HUES48 (cell line): ENCODE data around the gene SPIRE1.
A peak's percentile ranks its signal among the peaks of the same experiment; 100 is the strongest.
"Not testable (repeated sequence)": the region's sequence is repeated elsewhere in the genome, so short reads cannot be mapped to it uniquely, and the experiment has no call there.

Source experiments
- H3K27ac ChIP-seq: one replicate; pipeline ENCODE4 v1.7.0; 2013; ENCODE audit warnings: low read depth, low read length, inconsistent platforms
- H3K27me3 ChIP-seq: 2 replicates; pipeline ENCODE4 v1.6.1; 2013; ENCODE audit warnings: mild to moderate bottlenecking, low read length; ENCODE audit not compliant: control insufficient read depth, insufficient read depth
- H3K36me3 ChIP-seq: 2 replicates; pipeline ENCODE4 v1.6.1; 2013; ENCODE audit warnings: low read length; ENCODE audit not compliant: control insufficient read depth, insufficient read depth
- H3K4me1 ChIP-seq: 2 replicates; pipeline ENCODE4 v1.6.1; 2013; ENCODE audit warnings: mild to moderate bottlenecking, low read length; ENCODE audit not compliant: control insufficient read depth, insufficient read depth
- H3K4me3 ChIP-seq: 2 replicates; pipeline ENCODE4 v1.5.1; 2013; ENCODE audit warnings: mild to moderate bottlenecking, low read depth, low read length
- H3K9ac ChIP-seq: 2 replicates; pipeline ENCODE4 v1.6.1; 2013; ENCODE audit warnings: mild to moderate bottlenecking, low read depth, low read length, moderate library complexity
- H3K9me3 ChIP-seq: 2 replicates; pipeline ENCODE4 v1.6.1; 2013; ENCODE audit warnings: low read length; ENCODE audit not compliant: control insufficient read depth, insufficient read depth

SPIRE1 gene

DNA sequence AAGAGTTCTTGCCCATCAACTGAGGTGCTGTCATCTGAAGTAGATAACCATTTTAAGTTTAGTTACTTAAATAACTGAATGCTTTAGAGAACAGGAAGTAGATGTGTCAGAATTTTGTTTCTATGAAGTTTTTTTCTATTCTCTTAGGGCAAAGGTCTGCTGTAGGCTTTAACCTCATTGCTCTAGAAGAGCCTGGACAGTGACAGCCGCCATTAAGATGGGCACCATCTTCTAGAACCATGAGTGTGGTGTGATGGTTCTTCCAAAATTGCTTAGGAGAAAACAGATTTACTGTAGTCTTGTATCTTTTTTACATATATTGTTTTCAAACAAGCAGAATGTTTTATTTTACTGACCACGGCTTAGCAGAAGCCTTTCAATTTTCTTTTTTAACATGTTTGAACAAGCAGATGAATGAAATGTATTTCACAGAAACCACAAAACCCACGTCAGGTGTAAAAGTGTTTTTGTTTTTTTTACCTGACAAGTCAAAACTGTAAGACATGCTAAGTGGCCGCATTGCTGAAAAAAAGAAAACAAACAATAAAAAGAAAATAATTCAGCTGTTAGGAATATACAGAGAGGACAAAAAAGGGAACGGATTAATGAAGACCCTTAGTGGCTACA lies 172.3 kb downstream of the SPIRE1 start:
- Histone ChIP-seq H3K9me3 (no peaks in the 10 kb centered on the region), H3K4me3 (no peak overlapping the region), H3K36me3 (no peaks in the 10 kb centered on the region), H3K4me1 (no peaks in the 10 kb centered on the region), H3K9ac (no peak overlapping the region), H3K27me3 (no peaks in the 10 kb centered on the region), H3K27ac (no peak overlapping the region)

DNA sequence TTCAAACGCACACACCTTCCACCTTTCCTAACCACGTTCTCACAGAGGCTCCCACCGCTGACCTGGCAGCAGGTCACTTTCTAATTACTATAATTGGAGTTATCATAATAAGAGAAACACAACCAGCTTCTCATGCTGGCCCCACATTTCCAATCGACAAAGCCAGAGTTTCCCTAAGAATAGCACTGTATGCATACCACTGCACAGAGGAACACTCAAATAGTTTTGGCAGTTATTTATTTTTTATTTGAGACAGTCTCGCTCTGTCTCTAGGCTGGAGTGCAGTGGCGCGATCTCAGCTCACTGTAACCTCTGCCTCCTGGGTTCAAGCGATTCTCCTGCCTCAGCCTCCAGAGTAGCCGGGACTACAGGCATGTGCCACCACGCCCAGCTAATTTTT lies 176.0 kb downstream of the SPIRE1 start:
- not testable (repeated sequence) for H3K9me3 ChIP-seq, H3K36me3 ChIP-seq, H3K4me3 ChIP-seq, H3K9ac ChIP-seq, H3K27ac ChIP-seq, H3K27me3 ChIP-seq
- H3K4me1 ChIP-seq: peaks cover 11% of the 10 kb centered on the region; the same call in 1 of the 2 replicates

DNA sequence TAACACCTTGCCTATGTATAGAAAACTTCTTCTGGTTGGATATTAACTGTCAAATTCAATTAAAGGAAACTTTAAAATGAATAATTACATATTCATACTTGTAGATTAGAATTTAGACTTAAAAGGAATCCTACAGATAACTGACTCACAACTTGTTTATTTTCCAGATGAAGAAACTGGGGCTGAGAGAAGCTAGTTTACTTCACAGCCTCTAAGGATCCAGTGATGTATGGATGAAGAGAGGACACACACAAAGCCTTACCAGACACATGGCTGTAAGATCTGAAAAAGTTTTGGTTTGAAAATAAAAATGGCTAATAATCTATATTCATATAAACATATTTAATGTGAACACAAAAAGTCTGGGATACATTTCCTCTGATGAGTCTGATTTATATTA lies 177.9 kb downstream of the SPIRE1 start:
- Histone ChIP-seq H3K27me3 (no peaks in the 10 kb centered on the region), H3K4me1 (peaks cover 11% of the 10 kb centered on the region; the same call in 1 of the 2 replicates), H3K9ac (no peak overlapping the region), H3K36me3 (no peaks in the 10 kb centered on the region), H3K27ac (no peak overlapping the region), H3K4me3 (no peak overlapping the region), H3K9me3 (no peaks in the 10 kb centered on the region)

GRCh38 chr18:12479536-12479935 lies 178.4 kb downstream of the SPIRE1 start:
- Histone ChIP-seq H3K36me3 (no peaks in the 10 kb centered on the region), H3K9me3 (no peaks in the 10 kb centered on the region), H3K4me3 (no peak overlapping the region), H3K4me1 (peaks cover 11% of the 10 kb centered on the region; the same call in 1 of the 2 replicates), H3K9ac (no peak overlapping the region), H3K27me3 (no peaks in the 10 kb centered on the region), H3K27ac (peak overlapping the region; percentile 11)

GRCh38 chr18:12478269-12479047 lies 179.4 kb downstream of the SPIRE1 start:
- H3K36me3 ChIP-seq: no peaks in the 10 kb centered on the region
- H3K27ac ChIP-seq: no peak overlapping the region
- H3K27me3 ChIP-seq: no peaks in the 10 kb centered on the region
- H3K4me1 ChIP-seq: peaks cover 11% of the 10 kb centered on the region; the same call in 1 of the 2 replicates
- H3K4me3 ChIP-seq: no peak overlapping the region
- H3K9me3 ChIP-seq: no peaks in the 10 kb centered on the region
- H3K9ac ChIP-seq: no peak overlapping the region

DNA sequence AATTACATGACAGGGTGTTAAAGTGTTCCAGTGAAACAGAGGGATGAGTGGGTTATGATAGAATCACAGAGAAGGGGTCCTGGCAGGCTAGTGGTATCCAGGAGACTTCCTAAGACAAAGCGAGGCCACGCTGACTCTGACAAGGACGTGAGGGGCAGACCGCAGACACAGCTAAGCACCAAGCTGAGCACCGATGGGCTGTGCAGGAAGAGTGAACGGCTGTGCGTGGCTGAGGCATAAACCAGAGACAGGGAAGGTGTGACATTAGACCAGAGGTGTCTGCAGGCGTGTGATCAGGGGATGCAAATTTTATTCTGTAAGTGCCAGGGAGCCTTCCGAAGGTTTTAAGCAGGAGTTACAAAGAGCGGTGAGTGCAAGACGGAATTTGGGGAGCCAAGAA lies 180.3 kb downstream of the SPIRE1 start:
- no peaks in the 10 kb centered on the region for H3K9me3 ChIP-seq
- no peaks in the 10 kb centered on the region for H3K36me3 ChIP-seq
- no peak overlapping the region for H3K4me3 ChIP-seq
- no peak overlapping the region for H3K9ac ChIP-seq
- H3K4me1 ChIP-seq: peaks cover 11% of the 10 kb centered on the region; the same call in 1 of the 2 replicates
- no peaks in the 10 kb centered on the region for H3K27me3 ChIP-seq
- no peak overlapping the region for H3K27ac ChIP-seq

- H3K4me1 ChIP-seq: peaks cover 11% of the 10 kb centered on the region; the same call in 1 of the 2 replicates
- no peak overlapping the region for H3K27ac ChIP-seq
- no peaks in the 10 kb centered on the region for H3K27me3 ChIP-seq
- H3K9ac ChIP-seq: no peak overlapping the region
- H3K9me3 ChIP-seq: no peaks in the 10 kb centered on the region
- H3K4me3 ChIP-seq: no peak overlapping the region
- no peaks in the 10 kb centered on the region for H3K36me3 ChIP-seq
Measured at GRCh38 chr18:12476955-12477354, 181.0 kb downstream of the SPIRE1 start.

DNA sequence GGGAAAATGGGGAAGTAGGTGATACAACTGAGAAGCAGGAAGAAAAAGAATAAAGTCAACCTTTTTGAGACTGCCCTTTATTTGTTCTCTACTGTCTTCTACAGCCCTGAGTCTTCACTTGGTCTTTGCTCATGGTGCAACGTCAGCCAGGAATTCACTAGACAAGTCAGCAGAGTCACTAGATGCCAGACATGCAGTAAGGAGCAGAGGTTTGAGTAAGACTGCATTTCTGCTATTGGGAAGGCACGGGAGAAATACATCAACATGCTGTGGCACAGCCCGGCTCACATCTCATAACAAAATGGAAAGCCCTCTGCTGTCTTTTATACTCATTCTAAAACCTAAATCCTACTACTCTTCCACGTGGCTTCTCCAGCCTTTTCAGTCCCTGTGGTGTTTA lies 183.0 kb downstream of the SPIRE1 start:
- no peaks in the 10 kb centered on the region for H3K36me3 ChIP-seq
- no peak overlapping the region for H3K9ac ChIP-seq
- H3K4me3 ChIP-seq: no peak overlapping the region
- no peaks in the 10 kb centered on the region for H3K9me3 ChIP-seq
- H3K4me1 ChIP-seq: 0 out of 2 replicates have a peak, but pooled peaks cover 4% of the 10 kb centered on the region
- H3K27me3 ChIP-seq: no peaks in the 10 kb centered on the region
- no peak overlapping the region for H3K27ac ChIP-seq

DNA sequence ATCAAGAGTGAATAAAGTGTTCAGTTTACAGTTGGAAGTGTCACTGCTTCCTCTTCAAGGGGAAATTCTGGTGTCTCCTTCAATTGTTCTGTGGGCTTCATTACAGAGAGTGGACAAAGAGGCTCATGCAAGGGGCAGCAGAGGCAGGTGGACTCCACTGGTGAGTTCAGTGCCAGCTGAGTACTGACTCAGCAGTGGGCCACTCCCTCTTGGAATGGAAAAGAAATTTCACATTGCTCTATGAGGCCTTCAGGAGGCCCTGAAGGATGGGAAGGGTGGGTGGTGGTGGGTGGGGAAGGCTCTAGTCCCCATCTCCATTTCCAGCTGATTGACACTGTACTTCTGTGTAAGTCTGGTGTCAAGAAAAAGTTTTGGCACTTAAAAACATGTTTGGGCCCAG lies 183.8 kb downstream of the SPIRE1 start:
- Histone ChIP-seq H3K9ac (no peak overlapping the region), H3K4me3 (no peak overlapping the region), H3K36me3 (no peaks in the 10 kb centered on the region), H3K27ac (no peak overlapping the region), H3K4me1 (no peaks in the 10 kb centered on the region), H3K9me3 (no peaks in the 10 kb centered on the region), H3K27me3 (no peaks in the 10 kb centered on the region)

DNA sequence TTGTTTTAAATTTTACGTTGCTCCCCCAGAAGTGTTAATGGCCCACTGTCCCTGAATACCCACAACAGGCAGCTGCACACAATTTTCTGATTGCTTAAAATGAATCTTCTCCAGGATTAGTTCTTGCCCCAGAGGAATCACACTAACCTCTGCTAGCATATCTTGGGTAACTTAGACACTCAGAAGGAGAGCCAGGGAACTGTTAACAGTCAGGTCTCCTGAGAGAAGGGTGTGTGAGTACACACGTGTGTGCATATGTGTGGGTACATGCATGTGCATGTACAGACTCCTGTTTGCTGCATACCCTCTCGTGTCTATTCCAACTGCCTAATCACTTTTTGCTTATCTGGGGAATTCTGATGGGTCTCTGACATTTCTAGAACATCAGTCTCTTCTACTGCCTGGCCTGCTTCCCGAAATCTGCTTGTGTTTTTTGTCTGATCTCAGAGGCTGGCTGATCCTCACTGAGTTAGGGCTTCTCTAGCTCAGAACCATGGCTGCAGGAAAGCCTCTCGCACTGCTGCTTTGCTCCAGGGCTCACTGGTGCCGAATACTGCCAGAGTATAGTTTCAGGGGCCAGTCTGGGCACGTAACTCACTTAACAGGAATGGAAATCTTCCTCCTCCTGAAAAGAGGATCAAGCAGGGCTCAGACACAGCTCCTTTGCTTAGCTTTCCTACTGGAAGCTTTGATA lies 187.4 kb downstream of the SPIRE1 start:
- Histone ChIP-seq H3K27ac (no peak overlapping the region), H3K9me3 (no peaks in the 10 kb centered on the region), H3K4me3 (no peak overlapping the region), H3K27me3 (no peaks in the 10 kb centered on the region), H3K9ac (no peak overlapping the region), H3K36me3 (no peaks in the 10 kb centered on the region), H3K4me1 (no peaks in the 10 kb centered on the region)

DNA sequence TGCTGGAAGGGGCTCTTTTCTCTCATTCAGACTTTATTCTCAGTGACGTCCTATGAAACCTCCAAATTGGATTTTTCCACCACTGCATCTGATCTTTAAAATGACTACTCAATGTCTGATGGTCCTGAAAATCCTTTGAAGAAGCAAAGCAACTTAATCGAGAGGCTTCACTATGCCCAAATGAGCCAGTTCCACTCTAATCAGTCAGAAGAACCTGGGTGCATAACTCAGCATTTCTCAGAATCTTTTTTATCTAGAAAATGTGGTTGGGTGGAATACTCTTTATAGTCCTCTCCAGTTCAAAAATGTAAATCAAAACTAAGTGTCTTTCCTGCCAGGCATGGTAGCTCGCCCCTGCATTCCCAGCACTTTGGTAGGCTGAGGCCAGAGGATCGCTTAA lies 189.5 kb downstream of the SPIRE1 start:
- Histone ChIP-seq H3K4me3 (no peak overlapping the region), H3K27me3 (no peaks in the 10 kb centered on the region), H3K9me3 (no peaks in the 10 kb centered on the region), H3K36me3 (no peaks in the 10 kb centered on the region), H3K27ac (no peak overlapping the region), H3K9ac (no peak overlapping the region), H3K4me1 (no peaks in the 10 kb centered on the region)
